ENCODE measurements around the gene INPPL1. TPM values are rescaled to one million over a fixed set of nuclear protein-coding genes. Genes with fewer than 3 reads are reported as not detected.

The INPPL1 gene
- total RNA-seq, 2 donors from 2014 or later: 68.8 to 84.5 TPM

DNA sequence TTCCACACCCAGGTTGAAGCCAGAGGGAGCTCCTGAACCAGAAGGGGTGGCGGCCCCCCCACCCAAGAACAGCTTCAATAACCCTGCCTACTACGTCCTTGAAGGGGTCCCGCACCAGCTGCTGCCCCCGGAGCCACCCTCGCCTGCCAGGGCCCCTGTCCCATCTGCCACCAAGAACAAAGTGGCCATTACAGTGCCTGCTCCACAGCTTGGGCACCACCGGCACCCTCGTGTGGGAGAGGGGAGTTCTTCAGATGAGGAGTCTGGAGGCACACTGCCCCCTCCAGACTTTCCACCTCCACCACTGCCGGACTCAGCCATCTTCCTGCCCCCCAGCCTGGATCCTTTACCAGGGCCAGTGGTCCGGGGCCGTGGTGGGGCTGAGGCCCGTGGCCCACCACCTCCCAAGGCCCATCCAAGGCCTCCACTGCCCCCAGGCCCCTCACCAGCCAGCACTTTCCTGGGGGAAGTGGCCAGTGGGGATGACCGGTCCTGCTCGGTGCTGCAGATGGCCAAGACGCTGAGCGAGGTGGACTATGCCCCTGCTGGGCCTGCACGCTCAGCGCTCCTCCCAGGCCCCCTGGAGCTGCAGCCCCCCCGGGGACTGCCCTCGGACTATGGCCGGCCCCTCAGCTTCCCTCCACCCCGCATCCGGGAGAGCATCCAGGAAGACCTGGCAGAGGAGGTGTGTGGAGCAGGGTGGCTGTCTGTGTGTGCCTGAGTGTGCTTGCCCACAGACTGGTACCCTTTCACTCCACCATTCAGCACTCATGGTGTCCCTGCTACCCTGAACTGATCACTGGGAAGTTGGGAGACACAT is 12.8 kb downstream of the INPPL1 start:
- H3K27ac ChIP-seq: no peak overlapping the region
- H3K4me3 ChIP-seq: no peak overlapping the region
- TF ChIP-seq, protein P1, sequence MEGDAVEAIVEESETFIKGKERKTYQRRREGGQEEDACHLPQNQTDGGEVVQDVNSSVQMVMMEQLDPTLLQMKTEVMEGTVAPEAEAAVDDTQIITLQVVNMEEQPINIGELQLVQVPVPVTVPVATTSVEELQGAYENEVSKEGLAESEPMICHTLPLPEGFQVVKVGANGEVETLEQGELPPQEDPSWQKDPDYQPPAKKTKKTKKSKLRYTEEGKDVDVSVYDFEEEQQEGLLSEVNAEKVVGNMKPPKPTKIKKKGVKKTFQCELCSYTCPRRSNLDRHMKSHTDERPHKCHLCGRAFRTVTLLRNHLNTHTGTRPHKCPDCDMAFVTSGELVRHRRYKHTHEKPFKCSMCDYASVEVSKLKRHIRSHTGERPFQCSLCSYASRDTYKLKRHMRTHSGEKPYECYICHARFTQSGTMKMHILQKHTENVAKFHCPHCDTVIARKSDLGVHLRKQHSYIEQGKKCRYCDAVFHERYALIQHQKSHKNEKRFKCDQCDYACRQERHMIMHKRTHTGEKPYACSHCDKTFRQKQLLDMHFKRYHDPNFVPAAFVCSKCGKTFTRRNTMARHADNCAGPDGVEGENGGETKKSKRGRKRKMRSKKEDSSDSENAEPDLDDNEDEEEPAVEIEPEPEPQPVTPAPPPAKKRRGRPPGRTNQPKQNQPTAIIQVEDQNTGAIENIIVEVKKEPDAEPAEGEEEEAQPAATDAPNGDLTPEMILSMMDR (IDR thresholded peaks at IDR 0.05): no peak
- peaks cover 7 to 17% of the 10 kb centered on the region in 2 donors for H3K27me3 ChIP-seq
- DNase-seq (ENCODE audit: low spot score): no peak
- H3K9me3 ChIP-seq: no peaks in the 10 kb centered on the region
- H3K36me3 ChIP-seq: peaks cover 53% of the 10 kb centered on the region
- H3K4me1 ChIP-seq: peaks cover 0 to 27% of the 10 kb centered on the region in 2 donors

DNA sequence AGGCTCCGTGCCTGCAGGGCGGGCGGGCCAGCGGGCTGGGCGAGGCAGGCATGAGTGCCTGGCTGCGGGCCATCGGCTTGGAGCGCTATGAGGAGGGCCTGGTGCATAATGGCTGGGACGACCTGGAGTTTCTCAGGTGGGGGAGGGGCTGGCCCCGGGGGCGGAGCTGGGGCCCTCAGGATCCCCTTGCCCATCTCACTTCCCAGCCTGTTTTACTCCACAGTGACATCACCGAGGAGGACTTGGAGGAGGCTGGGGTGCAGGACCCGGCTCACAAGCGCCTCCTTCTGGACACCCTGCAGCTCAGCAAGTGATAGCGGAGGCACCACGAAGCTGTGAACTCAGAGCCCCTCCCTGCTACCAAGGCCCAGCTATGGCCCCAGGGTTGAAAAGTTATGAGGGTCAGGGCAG is 13.5 kb downstream of the INPPL1 start:
- Histone ChIP-seq H3K9me3 (no peaks in the 10 kb centered on the region), H3K27ac (no peak overlapping the region), H3K36me3 (peaks cover 46% of the 10 kb centered on the region), H3K4me1 (peaks cover 0 to 27% of the 10 kb centered on the region in 2 donors), H3K27me3 (peaks cover 11 to 17% of the 10 kb centered on the region in 2 donors), H3K4me3 (no peak overlapping the region)
- DNase-seq (ENCODE audit: low spot score): no peak
- TF ChIP-seq, protein P1 (IDR thresholded peaks at IDR 0.05): peak; percentile 45 to 68

DNA sequence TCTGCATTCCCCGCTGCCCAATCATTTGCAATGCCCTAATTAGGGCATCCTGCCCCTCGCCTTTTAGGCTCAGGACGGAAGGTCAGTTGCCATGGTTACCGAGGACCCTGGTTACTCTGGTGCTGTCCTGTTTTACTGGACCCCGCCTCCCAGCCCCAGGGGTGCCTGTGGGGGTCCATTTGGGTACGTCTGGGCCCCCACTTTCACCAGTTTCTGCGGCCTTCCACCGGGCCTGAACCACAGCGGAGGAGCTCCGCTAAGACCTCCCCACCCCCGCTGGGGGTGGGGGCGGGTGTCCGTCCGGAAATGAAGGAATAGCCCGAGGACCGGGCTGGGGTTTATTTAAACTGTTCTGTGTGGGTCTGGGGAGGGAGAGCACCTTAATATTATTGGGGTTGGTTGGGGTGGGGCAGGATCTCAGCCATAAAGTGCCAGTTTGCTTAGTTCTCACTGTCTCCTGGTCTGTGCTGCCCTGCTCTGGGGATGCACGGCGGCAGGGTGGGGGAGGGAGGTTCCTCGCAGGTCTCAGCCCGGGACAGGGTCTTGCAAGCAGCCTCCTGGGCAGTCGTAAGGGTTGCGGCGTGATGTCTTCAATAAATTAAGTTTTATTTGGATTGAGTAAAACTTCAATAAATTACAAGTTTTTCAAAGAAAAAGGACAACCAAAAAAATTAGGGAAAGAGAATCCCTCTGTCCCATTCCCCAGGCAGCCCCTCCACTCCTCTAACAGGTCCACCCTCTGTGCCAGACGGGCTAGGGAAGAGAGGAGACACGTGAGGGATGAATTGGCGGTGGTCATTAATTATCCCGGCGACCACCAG is 14.1 kb downstream of the INPPL1 start:
- no peak for DNase-seq (ENCODE audit: low spot score)
- H3K27ac ChIP-seq: no peak overlapping the region
- H3K4me1 ChIP-seq: peaks cover 0 to 30% of the 10 kb centered on the region in 2 donors
- no peaks in the 10 kb centered on the region for H3K9me3 ChIP-seq
- peaks cover 17% of the 10 kb centered on the region in 2 donors for H3K27me3 ChIP-seq
- TF ChIP-seq, protein P1 (IDR thresholded peaks at IDR 0.05): no peak
- no peak overlapping the region for H3K4me3 ChIP-seq
- H3K36me3 ChIP-seq: peaks cover 39% of the 10 kb centered on the region

DNA sequence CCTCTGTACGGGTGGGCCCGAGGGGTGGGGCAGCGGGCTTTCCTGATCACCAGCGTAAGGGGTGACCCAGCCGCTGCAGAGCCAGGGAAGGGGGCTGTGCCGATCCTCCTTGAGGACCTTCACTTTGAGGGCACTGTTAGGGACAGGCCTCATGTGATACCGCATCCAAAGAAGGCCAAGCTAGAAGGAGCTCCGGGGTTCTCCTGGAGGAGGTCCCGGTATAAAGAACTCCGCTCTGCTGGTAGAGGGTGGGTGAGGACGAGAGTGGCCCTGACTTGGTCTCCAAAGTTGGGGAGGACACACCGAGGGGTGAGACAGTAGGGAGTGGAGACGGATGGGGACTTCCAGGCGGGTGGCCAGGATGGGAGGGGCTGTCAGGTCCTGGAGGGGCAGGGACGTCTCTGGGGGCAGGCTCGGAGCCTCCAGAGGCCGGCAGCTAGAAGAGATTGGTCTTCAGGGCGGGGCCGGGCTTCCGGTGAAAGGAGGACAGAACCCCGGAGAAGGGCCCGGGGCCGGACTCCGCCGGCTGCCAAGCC is 14.8 kb downstream of the INPPL1 start:
- peak overlapping the region; percentile 15 to 46 for H3K4me3 ChIP-seq
- no peak for DNase-seq (ENCODE audit: low spot score)
- TF ChIP-seq, protein P1 (IDR thresholded peaks at IDR 0.05): no peak
- peaks cover 33% of the 10 kb centered on the region for H3K36me3 ChIP-seq
- peak overlapping the region in 1 of 2 donors; percentile 21 for H3K27ac ChIP-seq
- H3K27me3 ChIP-seq: peaks cover 17 to 24% of the 10 kb centered on the region in 2 donors
- no peaks in the 10 kb centered on the region for H3K9me3 ChIP-seq
- H3K4me1 ChIP-seq: peaks cover 0 to 37% of the 10 kb centered on the region in 2 donors

DNA sequence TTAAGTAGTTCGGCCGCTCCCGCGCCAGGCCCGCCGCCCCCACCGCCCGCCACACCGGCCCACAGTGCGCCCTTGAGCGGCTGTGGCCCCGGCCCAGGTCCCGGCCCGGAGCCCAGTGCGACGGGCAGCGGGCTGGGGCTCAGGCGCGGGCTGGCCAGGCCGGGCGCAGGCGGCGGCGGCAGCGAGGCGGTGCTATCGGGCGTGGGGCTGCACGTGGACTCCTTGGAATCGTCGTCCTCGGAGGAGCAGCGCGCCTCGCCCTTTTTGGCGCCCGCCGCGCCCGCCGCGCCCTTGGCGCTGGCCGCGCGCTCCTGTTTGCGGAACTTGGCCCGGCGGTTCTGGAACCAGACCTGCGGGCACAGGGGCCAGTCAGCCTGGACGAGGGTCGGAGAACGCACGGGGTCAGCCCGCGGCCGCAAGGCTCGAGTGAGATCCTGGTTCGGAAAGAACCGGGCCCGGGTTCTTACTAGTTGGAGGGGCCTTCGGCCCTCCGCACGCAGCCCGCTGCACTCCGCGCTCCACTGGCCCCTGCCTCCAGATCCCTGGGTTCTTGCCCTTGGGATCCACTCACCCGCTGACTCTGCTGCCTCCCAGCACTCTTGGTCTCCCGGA is 15.4 kb downstream of the INPPL1 start:
- TF ChIP-seq, protein P1 (IDR thresholded peaks at IDR 0.05): peak in 1 of 2 donors; percentile 31
- DNase-seq (ENCODE audit: low spot score): no peak
- Histone ChIP-seq H3K4me3 (peak overlapping the region; percentile 15 to 46), H3K9me3 (no peaks in the 10 kb centered on the region), H3K27me3 (peaks cover 20 to 30% of the 10 kb centered on the region in 2 donors), H3K27ac (peak overlapping the region in 1 of 2 donors; percentile 21), H3K4me1 (peaks cover 0 to 43% of the 10 kb centered on the region in 2 donors), H3K36me3 (peaks cover 27% of the 10 kb centered on the region)

Data from right atrium auricular region (tissue), 2 donors.